Ecto neural progenitor cell (in vitro differentiated cells): ENCODE measurements around the gene SHMT1.
A peak's percentile ranks its signal among the peaks of the same experiment; 100 is the strongest.
"Not testable (repeated sequence)": the region's sequence is repeated elsewhere in the genome, so short reads cannot be mapped to it uniquely, and the experiment has no call there.

ENCODE experiments used
- DNase-seq: peaks from one replicate; pipeline ENCODE4 v3.0.0-alpha.2; 2018; ENCODE audit warnings: low spot score

SHMT1 gene

GRCh38 chr17:18363101-18364049 is at the start of gene SHMT1:
SHMT1 (minus strand) TSS chr17:18363550; CDS start chr17:18355981, 7,569 bp downstream.
- DNase-seq, result peak; percentile 98

- not testable (repeated sequence) for DNase-seq
Observed at GRCh38 chr17:18412001-18412538, 48.7 kb upstream of the SHMT1 start.

GRCh38 chr17:18411377-18411864 is 48.1 kb upstream of the SHMT1 start:
- peak; percentile 59 for DNase-seq

GRCh38 chr17:18410736-18411135 is 47.4 kb upstream of the SHMT1 start:
- peak; percentile 45 for DNase-seq

- DNase-seq, result not testable (repeated sequence)
Observed at GRCh38 chr17:18409321-18409720, 46.0 kb upstream of the SHMT1 start.

GRCh38 chr17:18408906-18409305 is 45.6 kb upstream of the SHMT1 start:
- not testable (repeated sequence) for DNase-seq

GRCh38 chr17:18403604-18404003 is 40.3 kb upstream of the SHMT1 start:
- DNase-seq, result not testable (repeated sequence)

GRCh38 chr17:18403166-18403565 is 39.8 kb upstream of the SHMT1 start:
- DNase-seq, result not testable (repeated sequence)

GRCh38 chr17:18401872-18402590 is 38.7 kb upstream of the SHMT1 start:
- DNase-seq, result not testable (repeated sequence)

- DNase-seq, result not testable (repeated sequence)
Observed at GRCh38 chr17:18388728-18389127, 25.4 kb upstream of the SHMT1 start.

- DNase-seq, result not testable (repeated sequence)
Observed at GRCh38 chr17:18388266-18388665, 24.9 kb upstream of the SHMT1 start.

GRCh38 chr17:18387583-18387982 is 24.2 kb upstream of the SHMT1 start:
- DNase-seq, result not testable (repeated sequence)

GRCh38 chr17:18384271-18384670 is 20.9 kb upstream of the SHMT1 start:
- not testable (repeated sequence) for DNase-seq

- peak; percentile 48 for DNase-seq
Observed at GRCh38 chr17:18383079-18383481, 19.7 kb upstream of the SHMT1 start.

GRCh38 chr17:18382441-18383078 is 19.2 kb upstream of the SHMT1 start:
- DNase-seq, result peak; percentile 46

- peak; percentile 36 for DNase-seq
Observed at GRCh38 chr17:18381953-18382245, 18.5 kb upstream of the SHMT1 start.

GRCh38 chr17:18381158-18381952 is 18.0 kb upstream of the SHMT1 start:
- DNase-seq, result no peak

- peak; percentile 49 for DNase-seq
Observed at GRCh38 chr17:18380471-18381157, 17.3 kb upstream of the SHMT1 start.

GRCh38 chr17:18379246-18380146 is 16.1 kb upstream of the SHMT1 start:
- DNase-seq, result peak; percentile 47
